ENCODE data around the gene EFEMP2. TPM values are rescaled to one million over a fixed set of nuclear protein-coding genes. Genes with fewer than 3 reads are reported as not detected.

Gene EFEMP2
- total RNA-seq, 2 experiments from 2014 or later, result 17.1 to 18.0 TPM

DNA sequence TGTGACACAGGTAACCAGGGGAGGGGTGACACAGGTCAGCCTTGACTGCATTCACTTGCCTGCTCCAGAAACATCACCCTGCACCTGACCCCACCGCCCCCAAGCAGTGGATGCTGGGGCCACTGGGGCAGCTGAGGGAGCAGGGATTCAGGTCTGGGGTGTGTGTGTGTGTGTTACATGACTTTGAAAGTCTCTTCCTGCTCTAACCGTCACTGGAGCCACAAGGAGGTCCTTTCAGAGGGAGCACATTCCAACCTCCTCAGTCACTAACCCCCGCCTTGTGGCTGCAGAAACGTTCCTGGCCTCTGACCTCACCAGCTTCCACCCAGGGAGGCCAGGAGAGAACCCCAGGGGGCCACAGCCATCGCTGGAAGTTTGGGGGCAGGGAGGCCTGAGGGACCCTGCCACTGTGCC lies 30.5 kb upstream of the EFEMP2 start:
- ChIA-PET CTCF (interaction anchor here (4.2 kb wide), 1 partner anchor 15 kb away, joined by 71 read pairs; the partner anchor contains the start of genes CCDC85B and FIBP), POLR2A (interaction anchor here (1.5 to 28.1 kb wide), 4 partner anchors 13 to 80 kb away, joined by 3 to 560 read pairs (median 8); partner anchors contain the start of genes CFL1, EFEMP2 and MUS81)
- Mint-ChIP-seq H3K27ac (no peak overlapping the region), H3K4me1 (ENCODE audit: low read depth) (peaks cover 11% of the 10 kb centered on the region), H3K27me3 (peaks cover 5% of the 10 kb centered on the region), H3K36me3 (ENCODE audit: low read depth) (peaks cover 4% of the 10 kb centered on the region), H3K4me3 (no peak overlapping the region), H3K9me3 (no peaks in the 10 kb centered on the region)
- ATAC-seq (no peak), DNase-seq (no peak)
- TF ChIP-seq, protein P1, sequence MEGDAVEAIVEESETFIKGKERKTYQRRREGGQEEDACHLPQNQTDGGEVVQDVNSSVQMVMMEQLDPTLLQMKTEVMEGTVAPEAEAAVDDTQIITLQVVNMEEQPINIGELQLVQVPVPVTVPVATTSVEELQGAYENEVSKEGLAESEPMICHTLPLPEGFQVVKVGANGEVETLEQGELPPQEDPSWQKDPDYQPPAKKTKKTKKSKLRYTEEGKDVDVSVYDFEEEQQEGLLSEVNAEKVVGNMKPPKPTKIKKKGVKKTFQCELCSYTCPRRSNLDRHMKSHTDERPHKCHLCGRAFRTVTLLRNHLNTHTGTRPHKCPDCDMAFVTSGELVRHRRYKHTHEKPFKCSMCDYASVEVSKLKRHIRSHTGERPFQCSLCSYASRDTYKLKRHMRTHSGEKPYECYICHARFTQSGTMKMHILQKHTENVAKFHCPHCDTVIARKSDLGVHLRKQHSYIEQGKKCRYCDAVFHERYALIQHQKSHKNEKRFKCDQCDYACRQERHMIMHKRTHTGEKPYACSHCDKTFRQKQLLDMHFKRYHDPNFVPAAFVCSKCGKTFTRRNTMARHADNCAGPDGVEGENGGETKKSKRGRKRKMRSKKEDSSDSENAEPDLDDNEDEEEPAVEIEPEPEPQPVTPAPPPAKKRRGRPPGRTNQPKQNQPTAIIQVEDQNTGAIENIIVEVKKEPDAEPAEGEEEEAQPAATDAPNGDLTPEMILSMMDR (IDR thresholded peaks at IDR 0.05), result no peak
- intact Hi-C loops (cut with micrococcal nuclease), result no loop called here

DNA sequence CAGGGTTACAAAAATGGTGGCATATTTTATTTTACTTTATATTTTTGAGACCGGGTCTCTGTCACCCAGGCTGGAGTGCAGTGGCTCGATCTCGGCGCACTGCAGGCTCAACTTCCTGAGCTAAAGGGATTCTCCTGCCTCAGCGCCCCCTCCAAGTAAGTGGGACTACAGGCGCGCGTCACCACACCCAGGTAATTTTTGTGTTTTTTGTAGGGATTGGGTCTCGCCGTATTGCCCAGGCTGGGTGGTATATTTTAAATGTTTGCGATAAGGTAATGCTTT lies 28.2 kb upstream of the EFEMP2 start:
- peaks cover 5% of the 10 kb centered on the region for H3K27me3 Mint-ChIP-seq
- ChIA-PET POLR2A (interaction anchor here (0.8 to 28.1 kb wide), 12 partner anchors 8 to 93 kb away, joined by 3 to 560 read pairs (median 6); partner anchors contain the start of genes C11orf68, CCDC85B, CFL1 and EFEMP2), CTCF (interaction anchor here (0.9 to 4.2 kb wide), 8 partner anchors 9 to 121 kb away, joined by 3 to 71 read pairs (median 4); partner anchors contain the start of genes C11orf68, CCDC85B and FIBP)
- TF ChIP-seq, protein P1 (IDR thresholded peaks at IDR 0.05), result no peak
- H3K36me3 Mint-ChIP-seq (ENCODE audit: low read depth), result peaks cover 18% of the 10 kb centered on the region
- H3K27ac Mint-ChIP-seq, result peak overlapping the region; percentile 61
- no peak for DNase-seq
- peaks cover 27% of the 10 kb centered on the region for H3K4me1 Mint-ChIP-seq (ENCODE audit: low read depth)
- H3K4me3 Mint-ChIP-seq, result peak overlapping the region; percentile 61
- no peak for ATAC-seq
- intact Hi-C loops (cut with micrococcal nuclease), result no loop called here
- no peaks in the 10 kb centered on the region for H3K9me3 Mint-ChIP-seq

DNA sequence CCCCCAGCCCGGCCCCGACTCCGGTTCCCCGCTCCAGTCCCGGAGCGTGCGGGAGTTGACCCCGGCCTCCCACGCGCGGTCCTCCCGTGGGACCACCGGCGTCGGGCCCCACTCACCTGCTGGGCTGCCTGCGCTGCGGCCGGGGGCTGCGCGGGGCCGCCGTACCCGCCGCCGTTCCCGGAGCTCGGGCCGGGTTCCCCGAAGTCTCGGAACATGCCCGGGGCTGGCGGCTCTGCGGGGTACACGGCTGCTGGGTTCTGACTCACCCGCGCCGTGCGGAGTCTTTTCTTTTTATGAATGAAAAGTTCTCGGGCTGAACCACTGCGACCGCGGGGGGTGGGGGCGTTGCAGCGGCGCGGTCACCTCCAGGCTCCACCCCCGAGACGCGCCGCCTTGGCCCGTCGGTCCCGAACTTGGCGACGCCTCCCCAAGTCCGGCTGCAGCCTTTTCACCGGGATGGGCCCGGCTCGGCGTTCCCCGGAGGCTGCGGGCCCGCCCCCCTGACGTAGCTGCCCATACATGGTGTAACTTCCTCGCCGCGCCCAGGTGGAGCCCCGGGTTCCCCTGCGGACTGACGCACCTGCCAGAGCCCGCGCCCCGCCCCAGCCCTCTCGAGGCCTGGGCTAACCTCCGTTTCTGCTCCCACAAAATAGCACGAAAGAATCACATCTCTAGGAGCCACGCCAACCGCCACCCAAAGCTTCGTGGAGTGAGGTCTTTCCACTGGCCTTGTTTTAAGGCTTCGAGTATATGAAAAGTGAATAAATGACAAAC lies 27.7 kb upstream of the EFEMP2 start, which contains the start of gene FOSL1:
Gene FOSL1 (minus strand): TSS at position 264 of the 774 bp plus-strand sequence. CDS start 49 bp downstream, at position 215.
- Mint-ChIP-seq H3K4me3 (peak within 1 kb of the TSS; percentile 80), H3K27me3 (peaks cover 5% of the 10 kb centered on the region), H3K27ac (peak within 1 kb of the TSS; percentile 86), H3K9me3 (no peaks in the 10 kb centered on the region), H3K4me1 (ENCODE audit: low read depth) (peaks cover 32% of the 10 kb centered on the region), H3K36me3 (ENCODE audit: low read depth) (peaks cover 22% of the 10 kb centered on the region)
- DNase-seq (peak; percentile 97), ATAC-seq (peak; percentile 88)
- intact Hi-C loops (cut with micrococcal nuclease), result no loop called here
- TF ChIP-seq, protein P1 (IDR thresholded peaks at IDR 0.05), result no peak
- ChIA-PET POLR2A (interaction anchor here (0.6 to 28.1 kb wide), 15 partner anchors 9 to 478 kb away, joined by 3 to 560 read pairs (median 5); partner anchors contain the start of genes C11orf68, CCDC85B, CFL1 and CTSW), CTCF (interaction anchor here (0.9 to 4.2 kb wide), 6 partner anchors 9 to 121 kb away, joined by 3 to 71 read pairs (median 4); partner anchors contain the start of genes C11orf68, CCDC85B and FIBP)

DNA sequence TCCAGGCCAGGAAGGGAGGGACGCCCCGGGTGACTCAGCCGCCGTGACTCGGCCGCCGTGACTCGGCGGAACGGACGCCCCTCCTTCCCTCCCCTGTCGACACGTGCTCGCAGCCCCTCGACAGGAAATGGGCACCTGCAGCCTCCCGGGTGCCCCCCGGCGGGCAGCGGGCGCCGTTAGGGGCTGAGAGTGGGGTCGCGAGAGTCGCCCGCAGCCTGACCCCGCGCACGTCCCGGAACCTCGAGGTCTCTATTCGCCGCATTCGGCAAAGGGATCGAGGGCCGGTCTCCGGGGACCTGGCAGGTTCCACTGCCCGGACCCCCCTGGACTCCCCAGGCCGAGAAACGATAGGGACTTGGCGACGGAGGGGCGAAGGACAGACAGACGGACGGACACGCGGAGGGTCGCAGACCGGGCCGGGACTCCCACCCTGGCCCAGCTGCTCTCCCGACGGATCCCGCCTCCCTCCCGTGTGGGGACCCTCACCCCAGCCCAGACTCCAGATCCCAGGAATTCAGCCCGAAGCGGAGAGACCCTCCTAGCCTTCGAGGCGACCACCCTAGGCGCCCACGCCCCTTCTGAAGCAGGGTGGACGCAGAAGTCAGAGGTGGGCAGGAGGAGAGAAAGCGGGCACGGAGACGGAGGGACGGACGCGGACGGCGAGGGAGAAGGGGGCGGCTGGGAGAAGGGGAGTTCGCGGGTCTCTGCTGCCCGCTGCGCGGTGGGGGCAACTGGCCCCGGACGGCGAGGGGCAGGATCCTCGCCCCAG lies 26.9 kb upstream of the EFEMP2 start:
- Mint-ChIP-seq H3K9me3 (no peaks in the 10 kb centered on the region), H3K4me3 (peak overlapping the region; percentile 80), H3K27me3 (peaks cover 3% of the 10 kb centered on the region), H3K36me3 (ENCODE audit: low read depth) (peaks cover 25% of the 10 kb centered on the region), H3K4me1 (ENCODE audit: low read depth) (peaks cover 34% of the 10 kb centered on the region), H3K27ac (peak overlapping the region; percentile 86)
- CTCF ChIA-PET, result interaction anchor here (0.8 to 7.1 kb wide), 6 partner anchors 10 to 59 kb away, joined by 3 to 71 read pairs (median 22); partner anchors contain the start of genes CCDC85B, FIBP and MUS81
- DNase-seq, result peak; percentile 88
- intact Hi-C loops (cut with micrococcal nuclease), result loop anchor here (10.0 kb wide), 1 partner anchor 65 kb away; the partner anchor contains the start of gene SART1
- TF ChIP-seq, protein P1 (IDR thresholded peaks at IDR 0.05), result peak; percentile 11
- POLR2A ChIA-PET, result interaction anchor here (0.6 to 28.1 kb wide), 14 partner anchors 10 to 477 kb away, joined by 3 to 560 read pairs (median 6); partner anchors contain the start of genes BANF1, C11orf68, CCDC85B and CFL1
- ATAC-seq, result peak; percentile 36

Data from activated CD8-positive, alpha-beta T cell treated with anti-CD3 and anti-CD28 coated beads for 36 hours (primary cell).